Activated T-cell treated with anti-CD3 and anti-CD28 coated beads, Interleukin-2, amount 50 U/mL, for 24 hours (primary cell): ENCODE results near the gene ECM2.
"Not testable (repeated sequence)": the region's sequence is repeated elsewhere in the genome, so short reads cannot be mapped to it uniquely, and the experiment has no call there.

Source experiments
- DNase-seq: peaks from one replicate; pipeline ENCODE4 v3.0.0-alpha.2; 2020
- H3K27ac Mint-ChIP-seq: 2 replicates; pipeline ENCODE4 v1.8.0; 2020; ENCODE audit warnings: mild to moderate bottlenecking, mixed read lengths
- H3K27me3 Mint-ChIP-seq: 2 replicates; pipeline ENCODE4 v1.8.0; 2020; ENCODE audit warnings: mixed read lengths
- H3K36me3 Mint-ChIP-seq: 2 replicates; pipeline ENCODE4 v1.8.0; 2020; ENCODE audit warnings: low read depth, mixed read lengths
- H3K4me1 Mint-ChIP-seq: 2 replicates; pipeline ENCODE4 v1.8.0; 2020; ENCODE audit warnings: low read depth, mixed read lengths
- H3K4me3 Mint-ChIP-seq: 2 replicates; pipeline ENCODE4 v1.8.0; 2020; ENCODE audit warnings: mild to moderate bottlenecking, moderate library complexity, mixed read lengths
- H3K9me3 Mint-ChIP-seq: 2 replicates; pipeline ENCODE4 v1.8.0; 2020; ENCODE audit warnings: mixed read lengths

Gene ECM2

DNA sequence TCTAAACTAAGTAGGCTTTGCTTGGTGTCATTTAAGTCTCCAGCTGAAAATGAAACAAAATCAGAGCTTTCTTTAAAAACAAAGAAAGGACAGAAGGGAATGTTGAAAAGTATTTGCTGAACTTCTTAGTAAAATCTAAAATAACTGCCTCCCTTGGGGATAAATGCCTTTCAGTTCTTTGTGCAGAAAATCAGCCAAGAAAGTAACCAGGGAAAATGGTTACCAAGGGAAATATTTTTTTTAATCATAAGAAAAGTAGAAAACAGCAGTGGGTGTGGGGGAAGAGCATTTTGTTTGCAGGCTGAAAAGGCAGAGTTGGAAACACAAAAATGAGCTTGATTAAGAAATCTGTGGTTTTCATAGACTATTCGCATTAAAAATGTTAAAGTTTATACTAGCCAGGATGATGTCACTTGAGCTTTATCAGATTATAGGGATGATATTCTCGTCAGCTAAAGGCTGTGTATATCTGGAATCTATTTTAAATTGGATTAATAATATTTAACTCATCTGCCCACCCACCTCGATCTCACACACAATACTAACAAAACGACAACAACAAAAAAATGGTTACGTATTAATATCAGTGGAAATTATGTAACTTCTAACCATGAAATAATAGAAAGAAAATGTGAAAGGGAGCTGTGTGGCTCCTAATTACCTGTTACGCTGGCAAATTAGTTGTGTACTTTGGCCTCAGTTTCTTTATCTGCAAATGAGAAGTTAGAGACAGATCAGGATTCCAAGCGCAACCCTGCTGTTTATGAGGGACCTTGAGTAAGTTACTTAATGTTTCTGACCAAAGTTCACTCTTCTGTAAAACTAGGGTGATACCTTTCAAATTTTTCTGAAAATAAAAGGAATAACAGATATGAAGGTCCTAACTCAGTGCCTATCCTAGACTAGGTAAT lies at the start of gene ECM2:
TSS of gene ECM2 (minus strand) at position 51 of the 911 bp plus-strand sequence. CDS start 13,124 bp downstream, outside the sequence.
- H3K9me3 Mint-ChIP-seq = peaks cover 3% of the 10 kb centered on the region
- no peaks in the 10 kb centered on the region for H3K36me3 Mint-ChIP-seq
- no peak within 1 kb of the TSS for H3K4me3 Mint-ChIP-seq
- no peak within 1 kb of the TSS for H3K27ac Mint-ChIP-seq
- peaks cover 2% of the 10 kb centered on the region for H3K4me1 Mint-ChIP-seq
- H3K27me3 Mint-ChIP-seq = no peaks in the 10 kb centered on the region
- DNase-seq = no peak

DNA sequence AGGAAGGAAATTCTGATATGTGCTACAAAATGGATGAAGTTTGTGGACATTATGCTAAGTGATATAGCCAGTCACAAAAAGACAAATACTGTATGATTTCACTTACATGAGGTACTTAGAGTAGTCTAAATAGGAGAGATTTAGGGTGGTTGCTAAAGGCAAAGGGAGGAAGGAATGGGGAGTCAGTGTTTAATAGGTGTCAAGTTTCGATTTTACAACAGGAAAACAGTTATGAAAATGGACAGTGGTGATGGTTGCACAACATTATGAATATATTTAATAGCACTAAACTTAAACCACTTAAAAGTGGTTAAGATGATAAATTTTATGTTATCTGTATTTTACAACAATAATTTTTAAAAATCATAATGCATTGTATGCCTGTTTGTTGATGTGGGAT lies 40.4 kb upstream of the ECM2 start:
- H3K4me3 Mint-ChIP-seq = no peak overlapping the region
- DNase-seq = no peak
- H3K9me3 Mint-ChIP-seq = peaks cover 3% of the 10 kb centered on the region
- H3K27me3 Mint-ChIP-seq = no peaks in the 10 kb centered on the region
- no peaks in the 10 kb centered on the region for H3K4me1 Mint-ChIP-seq
- H3K27ac Mint-ChIP-seq = no peak overlapping the region
- H3K36me3 Mint-ChIP-seq = peaks cover 4% of the 10 kb centered on the region

- not testable (repeated sequence) for H3K27ac Mint-ChIP-seq, H3K4me1 Mint-ChIP-seq, H3K9me3 Mint-ChIP-seq, DNase-seq, H3K36me3 Mint-ChIP-seq, H3K4me3 Mint-ChIP-seq, H3K27me3 Mint-ChIP-seq
Observed at GRCh38 chr9:92573612-92574011, 37.8 kb upstream of the ECM2 start.

DNA sequence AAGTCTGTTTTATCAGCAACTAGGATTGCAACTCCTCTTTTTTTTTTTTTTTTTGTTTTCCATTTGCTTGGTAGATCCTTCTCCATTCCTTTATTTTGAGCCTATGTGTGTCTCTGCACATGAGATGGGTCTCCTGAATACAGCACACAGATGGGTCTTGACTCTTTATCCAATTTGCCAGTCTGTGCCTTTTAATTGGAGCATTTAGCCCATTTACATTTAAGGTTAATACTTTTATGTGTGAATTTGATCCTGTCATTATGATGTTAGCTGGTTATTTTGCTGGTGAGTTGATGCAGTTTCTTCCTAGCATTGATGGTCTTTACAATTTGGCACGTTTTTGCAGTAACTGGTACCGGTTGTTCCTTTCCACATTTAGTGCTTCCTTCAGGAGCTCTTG lies 36.1 kb upstream of the ECM2 start:
- H3K4me3 Mint-ChIP-seq, DNase-seq, H3K4me1 Mint-ChIP-seq, H3K27ac Mint-ChIP-seq, H3K27me3 Mint-ChIP-seq, H3K36me3 Mint-ChIP-seq, H3K9me3 Mint-ChIP-seq: not testable (repeated sequence)

- H3K9me3 Mint-ChIP-seq = peaks cover 12% of the 10 kb centered on the region
- peaks cover 3% of the 10 kb centered on the region for H3K36me3 Mint-ChIP-seq
- no peaks in the 10 kb centered on the region for H3K27me3 Mint-ChIP-seq
- H3K4me1 Mint-ChIP-seq = no peaks in the 10 kb centered on the region
- H3K4me3 Mint-ChIP-seq = no peak overlapping the region
- no peak for DNase-seq
- H3K27ac Mint-ChIP-seq = no peak overlapping the region
Observed at GRCh38 chr9:92564982-92565381, 29.2 kb upstream of the ECM2 start.

DNA sequence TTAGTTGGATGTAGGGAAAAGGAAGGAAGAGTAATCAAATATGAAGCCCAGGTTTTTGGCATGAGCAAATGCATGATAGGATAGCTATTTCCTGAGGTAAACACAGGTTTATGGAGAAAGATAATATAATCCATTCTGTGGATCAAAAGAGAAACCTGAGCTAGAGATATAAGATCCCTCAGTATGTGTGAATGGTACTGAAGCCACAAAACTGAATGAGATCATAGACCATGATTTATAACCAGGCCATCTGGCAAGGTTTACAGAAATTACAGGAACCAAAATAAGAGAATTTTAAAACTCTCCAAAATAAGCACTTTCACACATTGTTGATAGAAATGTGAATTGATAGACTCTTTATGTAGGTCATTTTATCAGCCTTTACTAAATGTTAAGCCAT lies 28.7 kb upstream of the ECM2 start:
- Mint-ChIP-seq H3K36me3 (peaks cover 3% of the 10 kb centered on the region), H3K4me3 (no peak overlapping the region), H3K27me3 (no peaks in the 10 kb centered on the region), H3K9me3 (peaks cover 12% of the 10 kb centered on the region), H3K27ac (no peak overlapping the region), H3K4me1 (no peaks in the 10 kb centered on the region)
- no peak for DNase-seq

- Mint-ChIP-seq H3K27ac (no peak overlapping the region), H3K27me3 (no peaks in the 10 kb centered on the region), H3K4me1 (no peaks in the 10 kb centered on the region), H3K4me3 (no peak overlapping the region), H3K9me3 (peaks cover 12% of the 10 kb centered on the region), H3K36me3 (peaks cover 3% of the 10 kb centered on the region)
- DNase-seq = no peak
Observed at GRCh38 chr9:92563116-92564100, 27.6 kb upstream of the ECM2 start.

- H3K36me3 Mint-ChIP-seq = peaks cover 3% of the 10 kb centered on the region
- no peak overlapping the region for H3K27ac Mint-ChIP-seq
Observed at GRCh38 chr9:92562461-92562967, 26.7 kb upstream of the ECM2 start.

DNA sequence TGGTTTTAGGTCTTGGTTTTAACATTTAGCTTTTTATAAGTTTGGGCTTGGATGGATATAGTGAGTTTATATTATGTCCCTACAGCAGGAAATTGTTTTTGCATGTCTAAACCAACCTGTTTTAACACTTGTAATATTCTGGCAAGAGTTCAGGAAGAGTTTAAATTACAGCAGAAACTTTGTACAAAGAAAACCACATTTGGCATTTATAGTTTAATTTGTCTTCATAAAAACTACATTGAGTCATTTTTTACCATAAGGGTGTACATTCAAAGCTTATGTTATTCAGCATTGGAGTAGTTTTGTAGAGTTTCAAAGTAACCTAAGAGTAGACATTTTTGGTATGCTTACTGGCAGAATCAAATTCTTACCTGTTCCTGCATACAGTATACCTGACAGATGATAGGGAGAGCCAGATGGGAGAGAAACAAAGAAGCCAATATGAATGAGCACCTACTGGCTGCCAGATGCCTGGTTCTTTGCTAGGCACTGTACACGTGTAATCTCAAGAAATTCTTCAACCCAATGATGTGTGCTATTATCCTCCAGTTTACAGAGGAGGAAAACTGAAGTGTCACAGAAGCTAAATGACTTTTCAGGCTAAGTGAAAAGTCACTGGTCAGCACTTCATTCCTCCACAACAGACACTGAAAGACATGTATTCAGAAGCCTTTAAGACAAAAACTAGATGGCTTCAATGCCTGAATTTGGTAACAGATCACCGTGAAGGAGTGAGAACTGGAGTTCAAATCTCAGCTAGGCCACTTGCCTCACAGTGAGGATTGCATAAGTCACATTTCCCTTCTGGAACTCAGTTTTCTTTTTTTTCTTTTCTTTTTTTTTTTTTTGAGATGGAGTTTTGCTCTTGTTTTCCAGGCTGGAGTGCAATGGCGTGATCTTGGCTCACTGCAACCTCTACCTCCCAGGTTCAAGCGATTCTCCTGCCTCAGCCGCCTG lies 25.9 kb upstream of the ECM2 start:
- no peaks in the 10 kb centered on the region for H3K27me3 Mint-ChIP-seq
- DNase-seq = no peak
- no peaks in the 10 kb centered on the region for H3K4me1 Mint-ChIP-seq
- no peak overlapping the region for H3K27ac Mint-ChIP-seq
- H3K4me3 Mint-ChIP-seq = no peak overlapping the region
- H3K36me3 Mint-ChIP-seq = peaks cover 3% of the 10 kb centered on the region
- peaks cover 7% of the 10 kb centered on the region for H3K9me3 Mint-ChIP-seq

More at GRCh38 chr9:92562461-92562967, 26.7 kb upstream of the ECM2 start:
- no peaks in the 10 kb centered on the region for H3K4me1 Mint-ChIP-seq
- no peaks in the 10 kb centered on the region for H3K27me3 Mint-ChIP-seq
- DNase-seq = no peak
- H3K9me3 Mint-ChIP-seq = peaks cover 12% of the 10 kb centered on the region
- no peak overlapping the region for H3K4me3 Mint-ChIP-seq

DNA sequence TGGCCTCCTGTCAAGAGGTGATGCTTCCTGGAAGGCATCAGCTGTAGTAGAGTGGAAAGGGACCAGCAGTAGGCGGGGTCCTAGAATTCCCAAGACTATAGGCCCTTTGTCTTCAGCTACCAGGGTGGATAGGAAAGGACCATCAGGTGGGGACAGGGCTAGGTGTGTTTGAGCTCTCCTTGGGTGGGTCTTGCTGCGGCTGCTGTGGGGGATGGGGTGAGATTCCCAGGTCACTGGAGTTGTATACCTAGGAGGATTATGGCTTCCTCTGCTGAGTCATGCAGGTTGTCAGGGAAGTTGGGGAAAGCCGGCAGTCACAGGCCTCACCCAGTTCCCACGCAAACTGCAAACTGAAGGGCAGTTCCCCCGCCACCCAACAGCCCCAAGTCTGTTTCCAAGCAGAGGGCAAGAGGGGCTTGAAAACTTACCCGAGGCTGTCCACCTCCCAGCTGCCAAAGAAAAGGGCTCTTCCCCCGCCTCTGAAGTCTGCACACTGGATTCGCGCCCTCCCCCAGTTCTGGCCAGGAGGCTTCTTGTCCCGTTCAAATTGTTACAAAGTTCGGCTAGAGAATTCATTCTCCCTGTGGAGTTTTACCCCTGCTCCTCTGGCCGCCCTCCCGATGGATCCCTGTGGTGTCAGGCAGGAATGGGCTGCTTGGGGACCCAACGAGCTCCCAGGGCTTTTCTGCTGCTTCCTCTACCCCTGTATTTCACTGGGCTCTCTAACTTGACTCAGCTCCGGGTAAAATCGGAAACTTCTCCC lies 23.0 kb upstream of the ECM2 start:
- Mint-ChIP-seq H3K27ac (no peak overlapping the region), H3K9me3 (no peaks in the 10 kb centered on the region), H3K4me3 (no peak overlapping the region), H3K36me3 (peaks cover 5% of the 10 kb centered on the region), H3K4me1 (peaks cover 6% of the 10 kb centered on the region), H3K27me3 (no peaks in the 10 kb centered on the region)
- DNase-seq = no peak

DNA sequence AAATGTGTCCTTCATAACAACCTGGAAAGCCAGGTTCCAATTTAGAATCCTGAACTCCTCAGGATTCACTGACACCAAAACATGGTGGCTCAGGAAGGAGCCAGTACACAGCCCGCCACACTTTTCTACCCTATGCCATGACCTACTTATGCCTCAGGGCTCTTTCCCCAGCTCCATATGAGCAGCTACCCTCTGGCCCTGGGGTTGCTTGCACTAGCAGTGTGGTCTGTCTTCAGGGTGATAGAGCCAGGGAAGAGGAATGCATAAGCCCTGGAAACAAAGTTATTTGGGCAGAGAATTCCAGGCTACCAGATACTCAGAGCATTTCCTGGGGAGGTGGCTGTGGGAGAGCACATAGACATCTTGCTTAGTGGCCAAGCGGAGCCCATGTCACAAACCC lies 15.0 kb upstream of the ECM2 start:
- Mint-ChIP-seq H3K4me1 (peaks cover 4% of the 10 kb centered on the region), H3K36me3 (peaks cover 9% of the 10 kb centered on the region), H3K9me3 (no peaks in the 10 kb centered on the region), H3K27ac (no peak overlapping the region), H3K27me3 (no peaks in the 10 kb centered on the region), H3K4me3 (no peak overlapping the region)
- DNase-seq = no peak

DNA sequence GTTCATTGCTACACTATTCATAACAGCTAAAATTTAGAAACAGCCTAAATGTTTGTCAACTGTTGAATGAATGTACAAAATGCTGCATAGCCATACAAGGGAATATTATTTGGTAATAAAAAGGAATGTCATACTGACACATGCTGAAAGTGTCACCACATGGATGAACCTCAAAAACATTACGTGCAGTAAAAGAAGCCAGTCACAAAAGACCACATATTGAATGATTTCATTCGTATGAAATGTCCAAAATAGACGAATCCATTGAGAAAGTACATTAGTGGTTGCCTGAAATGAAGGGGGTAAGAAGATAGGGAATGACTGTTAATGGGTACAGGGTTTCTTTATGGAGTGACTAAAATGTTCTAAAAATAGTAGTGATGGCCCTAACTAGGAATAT lies 11.6 kb upstream of the ECM2 start:
- Mint-ChIP-seq H3K4me1 (no peaks in the 10 kb centered on the region), H3K9me3 (no peaks in the 10 kb centered on the region), H3K4me3 (no peak overlapping the region), H3K27ac (no peak overlapping the region), H3K27me3 (no peaks in the 10 kb centered on the region), H3K36me3 (peaks cover 8% of the 10 kb centered on the region)
- DNase-seq = no peak

GRCh38 chr9:92545002-92545510 lies 9.3 kb upstream of the ECM2 start:
- peaks cover 8% of the 10 kb centered on the region for H3K36me3 Mint-ChIP-seq
- H3K4me3 Mint-ChIP-seq = no peak overlapping the region
- H3K4me1 Mint-ChIP-seq = no peaks in the 10 kb centered on the region
- H3K9me3 Mint-ChIP-seq = no peaks in the 10 kb centered on the region
- DNase-seq = no peak
- H3K27ac Mint-ChIP-seq = no peak overlapping the region
- no peaks in the 10 kb centered on the region for H3K27me3 Mint-ChIP-seq
